H1 (cell line): Measurements from ENCODE around the gene UGT2A2. TPM values are rescaled to one million over a fixed set of nuclear protein-coding genes. Genes with fewer than 3 reads are reported as not detected.

Experiments
- EGR1 ChIP-seq: IDR thresholded peaks from 2 replicates; pipeline ENCODE4 v1.6.1; 2011; ENCODE audit warnings: low read depth, low read length, borderline replicate concordance
- RBBP5 ChIP-seq: IDR thresholded peaks from 2 replicates; pipeline ENCODE4 v1.7.1; 2012; ENCODE audit warnings: low read depth, mild to moderate bottlenecking, inconsistent platforms, low read length, moderate library complexity, borderline replicate concordance
- polyA plus RNA-seq, 7 experiments: library from polyadenylated mRNA; depleted of rRNA in 3 of 7; stranded (reverse) in 5 of 7; unstranded in 2 of 7; fragments of >200 nt in 5 of 7; fragments of 200-250 nt in 2 of 7; gene quantifications; 1 replicate in 5 of 7; 2 replicates in 1 of 7; 4 replicates in 1 of 7; pipeline versions ENCODE4 v1.2.1 to v1.2.3, GENCODE V29; 2011 to 2013; ENCODE audit warnings: missing spikeins in 2 of 7, mixed read lengths in 2 of 7
- total RNA-seq: library from RNA; stranded (reverse); fragmentation: NEBNext Ultra II Directional; extraction: Animal tissue kit (Norgen Biotek cat#: 25700); gene quantifications from 2 replicates; pipeline ENCODE4 v1.2.1, GENCODE V29; 2021

Gene UGT2A2
- total and polyA plus RNA-seq, 2 of the 8 experiments (the other 6 are each of a cell fraction or from before 2014, with no cell fraction given), result not detected

DNA sequence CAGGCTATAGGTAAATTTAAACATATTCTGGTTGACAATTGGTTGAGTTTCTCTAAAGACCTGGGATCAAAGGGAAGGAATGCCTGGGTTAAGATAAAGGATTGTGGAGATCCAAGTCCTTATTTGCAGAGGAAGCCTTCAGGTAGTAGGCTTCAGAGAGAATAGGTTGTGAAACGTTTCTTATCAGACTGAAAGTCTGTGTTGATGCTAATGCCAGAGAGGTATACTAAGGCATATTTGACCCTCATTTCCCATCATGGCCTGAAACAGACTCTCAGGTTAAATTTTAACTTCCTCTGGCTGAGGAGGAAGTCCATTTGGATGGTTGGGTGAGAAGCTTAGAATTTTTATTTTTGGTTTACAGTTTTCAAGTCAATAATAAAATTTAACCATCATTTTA lies 48.1 kb downstream of the UGT2A2 start (continued):
- TF ChIP-seq RBBP5 (no peak), EGR1 (no peak)
